ENCODE measurements around the gene TMEM218.
"Not testable (repeated sequence)": the region's sequence is repeated elsewhere in the genome, so short reads cannot be mapped to it uniquely, and the experiment has no call there.

Gene TMEM218

GRCh38 chr11:125057693-125058016 lies 53.8 kb downstream of the TMEM218 start:
- DNase-seq (ENCODE audit: extremely low read depth in 1 of 2, low read depth in 1 of 2), result no peak

- no peak for DNase-seq (ENCODE audit: extremely low read depth in 1 of 2, low read depth in 1 of 2)
Measured at GRCh38 chr11:125056931-125057692, 54.3 kb downstream of the TMEM218 start.

- not testable (repeated sequence) for DNase-seq (ENCODE audit: extremely low read depth in 1 of 2, low read depth in 1 of 2)
Measured at GRCh38 chr11:125056111-125056510, 55.3 kb downstream of the TMEM218 start.

DNA sequence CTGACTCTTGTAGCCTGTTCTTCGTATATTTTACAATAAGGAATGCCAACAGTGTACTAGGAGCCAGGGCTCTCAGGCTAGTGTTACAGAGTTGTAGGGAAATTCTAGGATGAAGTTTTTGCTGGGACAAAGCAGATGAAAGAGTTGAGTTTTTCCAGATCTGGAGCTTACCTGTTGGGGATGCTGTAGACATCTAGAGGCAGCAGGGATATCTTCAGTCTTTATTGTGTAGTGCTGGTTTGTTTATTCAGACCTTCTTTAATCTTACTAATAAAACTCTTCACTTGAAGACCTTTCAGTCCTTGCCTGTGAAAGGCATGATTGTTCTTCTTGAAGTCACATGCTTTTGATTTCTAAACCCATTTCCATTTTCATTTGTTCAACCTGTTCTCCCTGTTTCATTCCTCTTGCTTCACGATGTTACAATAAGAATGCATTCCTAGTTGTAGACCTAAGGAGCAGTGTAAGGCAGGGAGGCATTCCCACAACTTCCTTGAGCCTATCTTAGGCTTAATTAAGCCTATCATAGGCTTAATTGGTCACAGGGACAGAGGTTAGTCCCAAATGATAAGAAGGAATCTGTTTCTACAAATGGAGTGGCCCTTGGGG lies 56.2 kb downstream of the TMEM218 start:
- no peak for DNase-seq (ENCODE audit: extremely low read depth in 1 of 2, low read depth in 1 of 2)

DNA sequence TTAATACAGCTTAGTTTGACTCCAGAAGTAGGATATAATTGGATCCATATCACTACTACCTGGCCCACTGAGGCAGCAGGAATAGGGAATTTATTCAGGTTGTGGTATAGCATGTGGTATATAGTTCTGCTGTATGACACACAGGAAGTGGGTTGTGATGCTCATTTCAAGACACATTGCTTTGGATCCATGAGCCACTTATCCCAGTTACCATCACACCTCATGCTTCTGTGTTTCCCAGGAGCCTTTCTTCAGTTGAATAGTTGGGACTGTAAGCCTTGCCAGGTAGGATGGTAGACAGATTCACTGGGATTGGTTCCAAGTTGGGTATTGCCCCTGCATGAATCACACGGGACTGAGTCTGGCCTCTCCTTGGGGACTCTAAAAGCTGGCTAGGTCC lies 58.3 kb downstream of the TMEM218 start:
- no peak for DNase-seq (ENCODE audit: extremely low read depth in 1 of 2, low read depth in 1 of 2)

GRCh38 chr11:125052047-125052446 lies 59.4 kb downstream of the TMEM218 start:
- no peak for DNase-seq (ENCODE audit: extremely low read depth in 1 of 2, low read depth in 1 of 2)

GRCh38 chr11:125049164-125049792 lies 62.1 kb downstream of the TMEM218 start:
- DNase-seq (ENCODE audit: extremely low read depth in 1 of 2, low read depth in 1 of 2), result no peak

Data from stimulated activated CD8-positive, alpha-beta memory T cell treated with anti-CD3 and anti-CD28 coated beads, Interleukin-7, amount 100 ng/mL, for 48 hours (primary cell).